ENCODE results near the gene BMP8B.
"Not testable (repeated sequence)": the region's sequence is repeated elsewhere in the genome, so short reads cannot be mapped to it uniquely, and the experiment has no call there.

Gene BMP8B

GRCh38 chr1:39816415-39817090 lies 27.9 kb upstream of the BMP8B start:
- peak in 2 of 3 donors; percentile 47 to 56 for DNase-seq (ENCODE audit: low read depth in 3 of 3)

DNA sequence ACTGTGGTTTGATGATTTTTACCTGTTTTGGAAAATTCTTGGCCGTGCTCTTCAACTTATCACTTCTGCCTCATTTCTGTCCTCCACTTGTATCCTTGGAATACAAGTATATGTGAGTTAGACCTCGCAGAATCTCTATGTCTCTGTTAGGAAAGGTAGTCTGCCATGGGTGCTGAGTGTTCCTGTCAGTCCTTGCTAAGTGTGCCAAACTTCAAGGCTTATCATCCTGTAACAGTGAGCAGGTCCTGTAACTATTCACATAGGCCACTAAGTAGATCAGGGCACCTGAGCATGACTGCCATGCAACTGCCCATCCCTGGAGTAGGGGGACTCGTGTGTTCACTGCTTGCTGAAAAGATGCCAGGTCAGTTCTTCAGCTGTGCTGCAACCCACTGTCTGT lies 24.2 kb upstream of the BMP8B start:
- DNase-seq (ENCODE audit: low read depth in 3 of 3), result no peak

DNA sequence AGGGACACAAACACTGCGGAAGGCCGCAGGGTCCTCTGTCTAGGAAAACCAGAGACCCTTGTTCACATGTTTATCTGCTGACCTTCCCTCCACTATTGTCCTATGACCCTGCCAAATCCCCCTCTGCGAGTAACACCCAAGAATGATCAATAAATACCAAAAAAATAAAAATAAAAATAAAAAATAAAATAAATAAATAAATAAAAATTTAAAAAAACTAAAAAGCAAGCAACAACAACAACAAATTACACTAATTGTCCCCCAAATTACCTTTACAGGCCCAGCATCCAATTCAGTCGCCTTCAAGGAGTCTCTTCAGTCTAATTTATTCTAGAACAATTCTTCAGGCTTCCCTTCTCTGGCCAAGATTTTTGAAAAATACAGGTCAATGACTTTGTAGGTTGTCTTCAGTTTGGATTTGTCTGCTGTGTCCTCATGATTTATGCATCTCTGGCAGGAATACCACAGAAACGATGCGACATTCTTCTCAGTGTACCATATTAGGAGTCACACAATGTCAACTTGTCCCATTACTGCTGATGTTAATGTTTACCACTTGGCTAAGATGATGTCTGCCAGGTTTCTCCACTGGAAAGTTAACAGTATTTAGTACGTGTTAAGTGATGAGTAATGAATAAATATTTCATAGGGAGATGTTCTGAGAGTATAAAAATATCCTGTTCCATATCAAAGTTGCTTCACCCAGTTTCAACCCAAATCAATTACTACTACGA lies 20.3 kb upstream of the BMP8B start:
- no peak for DNase-seq (ENCODE audit: low read depth in 3 of 3)

DNA sequence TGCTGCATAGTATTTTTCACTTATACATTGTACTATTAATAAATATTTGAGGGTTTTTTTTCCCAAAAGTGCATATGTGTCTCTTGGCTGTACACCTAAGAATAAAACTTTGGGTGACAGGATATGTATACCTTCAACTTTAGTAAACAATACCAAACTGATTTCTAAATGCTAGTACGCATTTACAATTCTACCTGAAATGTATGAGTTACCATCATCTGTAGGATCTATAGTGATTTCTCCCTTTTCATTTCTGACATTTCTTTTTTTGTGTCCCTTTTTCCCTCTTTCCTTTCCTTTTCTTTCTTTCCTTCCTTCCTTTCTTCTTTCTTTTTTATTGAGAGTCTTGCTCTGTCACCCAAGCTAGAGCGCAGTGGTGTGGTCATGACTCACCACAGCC lies 16.7 kb upstream of the BMP8B start:
- DNase-seq (ENCODE audit: low read depth in 3 of 3), result no peak

GRCh38 chr1:39802496-39803260 lies 14.0 kb upstream of the BMP8B start:
- DNase-seq (ENCODE audit: low read depth in 3 of 3), result no peak

- DNase-seq (ENCODE audit: low read depth in 3 of 3), result no peak
Measured at GRCh38 chr1:39800471-39800835, 11.8 kb upstream of the BMP8B start.

DNA sequence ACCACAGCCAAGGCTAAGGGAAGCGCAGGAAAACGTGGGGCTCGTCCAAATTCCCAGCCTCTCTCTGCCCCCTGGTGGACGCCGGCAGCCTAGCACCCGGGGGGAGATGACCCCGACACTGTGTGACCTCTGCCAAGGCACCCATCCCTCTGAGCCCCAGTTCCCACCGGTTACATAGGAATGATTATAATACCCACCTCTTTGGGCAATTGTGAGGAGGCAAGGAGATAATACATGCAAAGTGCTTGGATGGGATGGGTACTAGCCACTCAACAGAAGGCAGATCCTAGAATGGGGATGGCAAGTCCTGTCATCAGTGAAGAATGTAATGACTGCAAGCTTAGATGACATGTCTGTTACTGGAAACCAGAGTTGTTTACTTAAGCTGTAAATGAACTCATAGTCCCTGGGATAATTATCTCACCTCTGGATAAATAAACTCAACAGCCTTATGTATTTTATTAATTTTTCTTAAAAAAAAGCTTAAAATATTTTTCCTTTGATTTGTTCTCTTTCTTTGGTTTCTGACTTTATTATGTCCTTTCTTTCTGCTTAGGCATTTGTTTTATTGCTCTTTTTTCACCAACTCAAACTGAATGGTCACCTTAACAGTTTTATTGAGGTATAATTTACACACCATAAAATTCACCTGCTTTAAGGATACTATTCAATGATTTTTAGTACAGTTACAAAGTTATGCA lies 11.3 kb upstream of the BMP8B start:
- peak; percentile 43 to 66 (median 52) for DNase-seq (ENCODE audit: low read depth in 3 of 3)

DNA sequence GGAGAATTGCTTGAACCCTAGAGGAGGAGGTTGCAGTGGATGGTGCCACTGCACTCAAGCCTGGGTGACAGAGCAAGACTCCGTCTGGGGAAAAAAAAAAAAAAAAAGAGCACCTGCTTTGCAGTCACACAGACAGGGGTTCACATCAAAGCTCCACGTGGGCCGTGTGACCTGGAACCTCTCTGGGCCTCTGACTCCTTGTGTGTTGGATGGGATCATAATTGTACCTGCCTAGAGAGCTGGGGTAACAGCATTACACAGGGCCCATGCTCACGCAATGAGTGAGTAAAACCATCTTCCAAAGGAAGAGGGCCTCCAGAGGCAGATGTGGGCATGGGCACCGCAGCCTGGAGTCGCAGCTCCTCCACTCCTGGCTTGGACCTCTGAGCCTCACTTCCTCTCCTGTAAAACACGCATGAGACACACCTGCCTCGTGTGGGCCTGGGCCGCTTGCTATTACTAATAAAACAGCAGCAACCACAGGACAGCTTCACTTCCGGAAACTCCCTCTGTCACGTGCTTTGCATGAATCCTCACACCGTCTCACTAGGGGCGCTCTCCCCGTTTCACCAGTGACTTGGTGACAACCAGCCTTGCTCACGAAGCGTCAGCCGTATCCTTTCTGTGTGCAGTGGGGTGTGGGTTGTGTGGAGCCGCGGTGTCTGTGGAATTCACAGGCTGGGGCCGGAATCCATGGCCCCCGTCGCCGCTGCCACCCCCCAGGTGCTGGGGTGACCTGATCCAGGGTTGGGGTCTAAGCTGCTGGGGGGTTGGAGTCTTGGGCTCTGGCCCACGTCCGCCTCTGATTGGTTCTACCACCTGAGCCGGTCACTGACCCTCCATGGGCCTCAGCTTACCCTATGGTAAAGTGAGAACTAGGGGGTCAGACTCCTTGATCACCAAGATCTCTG lies 10.4 kb upstream of the BMP8B start:
- DNase-seq (ENCODE audit: low read depth in 3 of 3), result peak; percentile 69 to 85 (median 85)

DNA sequence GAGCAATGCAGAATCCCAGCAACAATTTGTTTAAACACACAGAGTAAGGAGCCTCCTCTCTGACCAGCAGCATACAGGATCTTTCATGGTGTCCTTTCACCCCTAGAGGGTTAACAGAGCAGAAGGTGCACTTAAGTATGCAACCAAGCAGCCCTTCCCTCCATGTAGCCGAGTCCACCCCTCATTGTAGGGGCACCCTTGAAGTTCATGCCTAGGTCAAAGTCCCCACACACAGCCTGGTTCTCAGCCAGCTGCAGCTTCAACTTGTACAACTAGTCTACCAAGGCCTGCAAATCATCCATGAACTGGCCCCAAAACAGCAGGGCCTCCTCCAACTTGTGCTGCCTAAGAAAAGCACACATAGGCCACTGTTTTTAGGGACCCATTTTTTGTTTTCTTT lies 7.0 kb upstream of the BMP8B start:
- no peak for DNase-seq (ENCODE audit: low read depth in 3 of 3)

DNA sequence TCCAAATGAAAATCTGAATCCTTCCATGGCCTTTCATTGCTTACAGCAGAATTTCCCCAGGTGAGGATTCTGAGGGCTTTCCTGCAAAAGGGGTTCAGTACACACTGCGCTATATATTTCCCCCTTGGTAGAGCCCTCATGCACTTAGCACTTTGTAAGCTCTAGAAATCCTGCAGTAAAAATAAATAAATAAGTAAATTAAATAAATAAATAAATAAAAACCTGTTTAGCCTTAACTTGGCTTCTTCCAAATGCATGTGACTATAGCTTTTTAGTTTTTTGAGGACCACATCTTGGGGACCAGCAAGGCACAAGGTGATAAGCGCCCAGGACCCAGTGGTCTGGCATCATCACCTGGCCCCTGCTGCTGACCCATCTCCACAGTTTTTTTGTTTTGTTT lies 3.2 kb upstream of the BMP8B start:
- no peak for DNase-seq (ENCODE audit: low read depth in 3 of 3)

GRCh38 chr1:39789571-39790110 lies 976 bp upstream of the BMP8B start:
- no peak for DNase-seq (ENCODE audit: low read depth in 3 of 3)

DNA sequence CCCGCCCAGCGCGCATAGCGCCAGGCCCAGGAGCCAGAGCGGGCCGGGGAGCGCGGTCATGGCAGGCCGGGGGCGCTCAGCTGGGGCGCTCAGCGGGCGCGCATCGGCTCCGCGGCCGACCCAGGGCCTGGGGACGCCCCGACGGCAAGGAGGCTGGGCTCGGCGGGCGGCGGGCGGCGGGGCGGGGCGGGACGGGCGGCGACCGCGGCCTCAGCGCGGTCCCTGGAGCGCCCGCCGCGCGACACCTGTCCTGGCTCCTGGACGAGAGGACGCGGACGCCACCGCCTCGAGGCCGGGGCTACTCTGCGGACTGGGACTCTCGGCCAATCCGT lies 273 bp downstream of the BMP8B start:
- no peak for DNase-seq (ENCODE audit: low read depth in 3 of 3)

DNA sequence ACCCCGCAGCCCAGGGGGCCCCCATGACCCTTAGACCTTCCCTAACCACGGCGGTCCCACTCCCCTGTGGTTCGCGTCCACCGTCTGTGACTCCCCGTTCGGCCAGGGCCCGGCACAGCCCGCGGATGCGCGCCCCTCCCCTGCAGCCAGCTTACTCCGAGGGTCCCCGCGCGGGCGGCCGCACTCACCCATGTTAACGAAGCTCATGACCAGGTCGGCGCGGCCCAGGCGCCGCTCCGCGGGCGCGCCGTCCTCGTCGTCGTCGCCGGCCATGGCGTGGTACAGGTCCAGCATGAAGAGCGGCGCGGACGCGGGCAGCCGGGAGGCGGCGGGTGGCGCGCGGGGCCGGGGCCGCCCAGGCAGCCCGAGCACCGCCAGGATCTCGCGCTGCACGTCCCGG lies 701 bp downstream of the BMP8B start:
- not testable (repeated sequence) for DNase-seq (ENCODE audit: low read depth in 3 of 3)

DNA sequence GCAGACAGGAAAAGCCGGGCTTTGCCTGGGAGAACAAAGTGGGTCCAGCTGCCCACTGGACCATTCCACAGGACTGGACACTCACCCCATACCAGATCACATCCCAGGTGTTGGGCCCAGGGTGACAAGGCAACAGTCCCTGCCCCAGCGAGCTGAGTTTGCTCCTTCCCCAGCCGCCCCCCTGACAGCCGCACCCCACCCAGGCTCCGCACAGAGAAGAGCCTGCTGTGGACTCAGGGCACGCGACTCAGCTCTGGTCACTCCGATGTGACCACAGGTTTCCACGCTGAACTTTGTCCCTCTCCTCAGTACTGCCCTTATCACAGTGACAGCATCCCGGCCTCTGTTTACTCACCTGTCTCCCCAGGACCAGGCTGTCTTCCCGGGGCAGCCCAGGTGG lies 1.2 kb downstream of the BMP8B start:
- DNase-seq (ENCODE audit: low read depth in 3 of 3), result no peak

DNA sequence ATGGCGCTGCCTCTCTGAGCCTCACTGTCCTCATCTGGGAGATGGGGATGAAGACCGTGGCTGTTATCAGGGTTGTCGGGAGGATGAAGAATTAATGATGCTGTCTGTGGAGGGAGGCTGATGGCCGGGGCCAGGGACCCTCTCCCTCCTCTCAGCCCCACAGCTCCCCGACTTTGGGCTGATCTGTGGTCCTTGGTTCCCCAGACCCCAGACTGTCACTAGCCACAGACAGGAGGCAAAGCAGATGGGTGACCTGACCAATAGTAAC lies 1.6 kb downstream of the BMP8B start:
- DNase-seq (ENCODE audit: low read depth in 3 of 3), result not testable (repeated sequence)

GRCh38 chr1:39786303-39787107 lies 2.2 kb downstream of the BMP8B start:
- DNase-seq (ENCODE audit: low read depth in 3 of 3), result not testable (repeated sequence)

DNA sequence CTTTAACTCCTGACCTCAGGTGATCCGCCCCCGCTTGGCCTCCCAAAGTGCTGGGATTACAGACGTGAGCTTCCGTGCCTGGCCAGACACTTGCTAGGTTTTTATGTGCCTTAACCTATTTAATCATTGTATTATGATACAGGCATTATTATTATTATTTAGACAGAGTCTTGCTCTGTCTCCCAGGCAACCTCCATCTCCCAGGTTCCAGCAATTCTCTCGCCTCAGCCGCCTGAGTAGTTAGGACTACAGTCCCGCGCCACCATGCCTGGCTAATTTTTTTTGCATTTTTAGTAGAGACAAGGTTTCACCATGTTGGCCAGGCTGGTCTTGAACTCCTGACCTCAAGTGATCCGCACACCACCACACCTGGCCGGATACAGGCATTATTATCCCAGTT lies 6.0 kb downstream of the BMP8B start:
- not testable (repeated sequence) for DNase-seq (ENCODE audit: low read depth in 3 of 3)

DNA sequence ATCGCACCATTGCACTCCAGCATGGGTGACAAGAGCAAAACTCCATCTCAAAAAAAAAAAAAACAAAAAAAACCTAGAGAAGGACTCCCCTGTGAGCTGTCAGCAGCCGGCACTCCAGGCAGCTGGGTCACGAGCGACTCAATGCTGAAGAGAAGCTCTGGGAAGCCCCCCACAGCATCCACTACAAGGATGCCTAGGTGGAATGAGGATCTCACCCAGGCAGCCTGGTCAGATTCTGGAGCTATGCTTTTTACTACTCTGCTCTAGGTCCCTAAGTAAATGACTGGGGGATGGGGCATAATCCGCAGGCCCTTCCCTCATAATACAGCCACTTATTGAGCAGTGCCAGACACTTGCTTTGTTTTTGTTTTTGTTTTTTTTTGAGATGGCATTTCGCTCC lies 6.6 kb downstream of the BMP8B start:
- no peak for DNase-seq (ENCODE audit: low read depth in 3 of 3)

- DNase-seq (ENCODE audit: low read depth in 3 of 3), result no peak
Measured at GRCh38 chr1:39781349-39781715, 7.3 kb downstream of the BMP8B start.

- DNase-seq (ENCODE audit: low read depth in 3 of 3), result no peak
Measured at GRCh38 chr1:39779821-39780220, 8.8 kb downstream of the BMP8B start.

GRCh38 chr1:39779137-39779536 lies 9.5 kb downstream of the BMP8B start:
- DNase-seq (ENCODE audit: low read depth in 3 of 3), result no peak

Measured in stimulated activated CD4-positive, alpha-beta T cell treated with anti-CD3 and anti-CD28 coated beads, TNF-alpha, amount 100 ng/mL, for 48 hours (primary cell).